GM23338 (cell line): ENCODE data around the gene CDK17. TPM values are rescaled to one million over a fixed set of nuclear protein-coding genes. Genes with fewer than 3 reads are reported as not detected.

Experiments used
- ATAC-seq: fragments of 200-7000 bp; cut with Tn5 transposase; 3 replicates; pipeline ENCODE4 v1.9.1; 2020
- DNase-seq: peaks from one replicate; pipeline ENCODE4 v3.0.0-alpha.2; 2015; ENCODE audit warnings: low spot score
- H2AFZ ChIP-seq: fragments of 200-600 bp; sonication (generic); 2 replicates; pipeline ENCODE4 v1.8.0; 2016; ENCODE audit warnings: antibody characterized with exemption, mild to moderate bottlenecking, moderate library complexity
- H3F3A ChIP-seq: fragments of 200-600 bp; sonication (generic); replicated peaks from 2 replicates; pipeline ENCODE4 v1.8.0; 2017; ENCODE audit warnings: antibody characterized with exemption, mixed run types, low read depth
- H3K27ac ChIP-seq: fragments of 200-600 bp; sonication (generic); 2 replicates; pipeline ENCODE4 v1.6.1; 2016; ENCODE audit warnings: low read depth
- H3K27me3 ChIP-seq: fragments of 200-600 bp; sonication (generic); 2 replicates; pipeline ENCODE4 v1.8.0; 2016; ENCODE audit warnings: mild to moderate bottlenecking, mixed run types, moderate library complexity; ENCODE audit not compliant: insufficient read depth
- H3K36me3 ChIP-seq: fragments of 200-600 bp; sonication (generic); 2 replicates; pipeline ENCODE4 v1.8.0; 2016; ENCODE audit warnings: mild to moderate bottlenecking; ENCODE audit not compliant: insufficient read depth
- H3K4me1 ChIP-seq: fragments of 200-600 bp; sonication (generic); 2 replicates; pipeline ENCODE4 v1.8.0; 2016; ENCODE audit warnings: mild to moderate bottlenecking, moderate library complexity; ENCODE audit not compliant: insufficient read depth
- H3K4me2 ChIP-seq: fragments of 200-600 bp; sonication (generic); 2 replicates; pipeline ENCODE4 v1.7.1; 2017; ENCODE audit warnings: mixed run types
- H3K4me3 ChIP-seq: fragments of 200-600 bp; sonication (generic); 2 replicates; pipeline ENCODE4 v1.6.1; 2016; ENCODE audit warnings: mixed run types
- H3K79me2 ChIP-seq: fragments of 200-600 bp; sonication (generic); replicated peaks from 2 replicates; pipeline ENCODE4 v1.8.0; 2017; ENCODE audit warnings: mild to moderate bottlenecking; ENCODE audit not compliant: insufficient read depth
- H3K9me2 ChIP-seq: fragments of 200-600 bp; sonication (generic); 2 replicates; pipeline ENCODE4 v1.8.0; 2017; ENCODE audit not compliant: insufficient read depth
- H4K20me1 ChIP-seq: fragments of 200-600 bp; sonication (generic); replicated peaks from 2 replicates; pipeline ENCODE4 v1.8.0; 2017; ENCODE audit warnings: mild to moderate bottlenecking; ENCODE audit not compliant: insufficient read depth
- H3K27ac Mint-ChIP-seq: 2 replicates; pipeline ENCODE4 v1.8.0; 2020; ENCODE audit warnings: inconsistent platforms, mild to moderate bottlenecking, moderate library complexity, mixed read lengths
- H3K27me3 Mint-ChIP-seq: 3 replicates; pipeline ENCODE4 v1.8.0; 2022; ENCODE audit warnings: low read depth, mild to moderate bottlenecking, moderate library complexity, mixed read lengths, inconsistent platforms; ENCODE audit not compliant: insufficient read depth, poor library complexity
- H3K36me3 Mint-ChIP-seq: 3 replicates; pipeline ENCODE4 v1.8.0; 2021; ENCODE audit warnings: low read depth, mild to moderate bottlenecking, inconsistent platforms, moderate library complexity, mixed read lengths
- H3K4me1 Mint-ChIP-seq: 3 replicates; pipeline ENCODE4 v1.8.0; 2020; ENCODE audit warnings: mild to moderate bottlenecking, inconsistent platforms, mixed read lengths
- H3K4me3 Mint-ChIP-seq: 3 replicates; pipeline ENCODE4 v1.8.0; 2021; ENCODE audit warnings: moderate library complexity, mild to moderate bottlenecking, inconsistent platforms, mixed read lengths
- H3K9me3 Mint-ChIP-seq: 3 replicates; pipeline ENCODE4 v1.8.0; 2020; ENCODE audit warnings: moderate library complexity, mild to moderate bottlenecking, inconsistent platforms, mixed read lengths
- CREB1 ChIP-seq: fragments of 250-450 bp; sonication (Bioruptor Pico); IDR thresholded peaks from 2 replicates; pipeline ENCODE4 v1.5.0; 2020; ENCODE audit warnings: low read depth, mild to moderate bottlenecking, moderate library complexity
- CTCF ChIP-seq, 2 experiments: fragments of 200-600 bp in 1 of 2; sonication (generic) in 1 of 2; conservative IDR thresholded peaks; 2 replicates each; pipeline versions ENCODE4 v1.5.1 to v1.6.1; 2016 to 2017; ENCODE audit warnings: antibody characterized with exemption in 2 of 2, low read depth in 2 of 2, mild to moderate bottlenecking in 2 of 2, moderate library complexity in 1 of 2
- EZH2 ChIP-seq: fragments of 200-600 bp; sonication (generic); IDR thresholded peaks from one replicate; pipeline ENCODE4 v1.8.0; 2017; ENCODE audit warnings: antibody characterized with exemption, mild to moderate bottlenecking, low read depth; ENCODE audit not compliant: unreplicated experiment
- EZH2phosphoT487 ChIP-seq: fragments of 200-600 bp; sonication (generic); IDR thresholded peaks from one replicate; pipeline ENCODE4 v1.8.1; 2018; ENCODE audit warnings: antibody characterized with exemption; ENCODE audit not compliant: unreplicated experiment
- JUNB ChIP-seq: IDR thresholded peaks from one replicate; pipeline ENCODE4 v1.6.1; 2016; ENCODE audit warnings: antibody characterized with exemption; ENCODE audit not compliant: unreplicated experiment
- NANOG ChIP-seq: IDR thresholded peaks from 2 replicates; pipeline ENCODE4 v1.6.1; 2016; ENCODE audit warnings: antibody characterized with exemption, borderline replicate concordance
- POLR2AphosphoS5 ChIP-seq: IDR thresholded peaks from 2 replicates; pipeline ENCODE4 v1.6.1; 2016; ENCODE audit warnings: antibody characterized with exemption, low read depth
- REST ChIP-seq: IDR thresholded peaks from one replicate; pipeline ENCODE4 v1.6.1; 2018; ENCODE audit warnings: antibody characterized with exemption; ENCODE audit not compliant: unreplicated experiment
- STAT1 ChIP-seq: IDR thresholded peaks from one replicate; pipeline ENCODE4 v1.6.1; 2016; ENCODE audit warnings: antibody characterized with exemption; ENCODE audit not compliant: unreplicated experiment
- ZNF114 ChIP-seq: fragments of 250-450 bp; sonication (Bioruptor Pico); IDR thresholded peaks from 2 replicates; pipeline ENCODE4 v1.5.0; 2020; ENCODE audit warnings: mild to moderate bottlenecking, moderate library complexity
- ZNF331 ChIP-seq: fragments of 250-450 bp; sonication (Bioruptor Pico); IDR thresholded peaks from 2 replicates; pipeline ENCODE4 v1.5.0; 2020; ENCODE audit warnings: low read depth, mild to moderate bottlenecking, moderate library complexity
- ZNF462 ChIP-seq: fragments of 250-450 bp; sonication (Bioruptor Pico); IDR thresholded peaks from 2 replicates; pipeline ENCODE4 v1.5.0; 2020; ENCODE audit warnings: mild to moderate bottlenecking, moderate library complexity
- polyA plus RNA-seq: library from polyadenylated mRNA; unstranded; fragments of >200 nt; fragmentation: Nextera tagmentation; extraction: Ambion mirVana; gene quantifications from 2 replicates; pipeline ENCODE4 v1.2.1, GENCODE V29; 2016
- total RNA-seq: library from RNA; depleted of rRNA; stranded (reverse); fragments of >200 nt; shearing (Covaris generic); gene quantifications from 2 replicates; pipeline ENCODE4 v1.2.3, GENCODE V29; 2014
- TF ChIP-seq, protein P1 (sequence below): IDR thresholded peaks from 2 replicates; pipeline ENCODE4 v1.6.1; 2016; ENCODE audit warnings: antibody characterized with exemption

The CDK17 gene
- total and polyA plus RNA-seq, 2 experiments from 2014 or later = 7.6 to 34.2 TPM

DNA sequence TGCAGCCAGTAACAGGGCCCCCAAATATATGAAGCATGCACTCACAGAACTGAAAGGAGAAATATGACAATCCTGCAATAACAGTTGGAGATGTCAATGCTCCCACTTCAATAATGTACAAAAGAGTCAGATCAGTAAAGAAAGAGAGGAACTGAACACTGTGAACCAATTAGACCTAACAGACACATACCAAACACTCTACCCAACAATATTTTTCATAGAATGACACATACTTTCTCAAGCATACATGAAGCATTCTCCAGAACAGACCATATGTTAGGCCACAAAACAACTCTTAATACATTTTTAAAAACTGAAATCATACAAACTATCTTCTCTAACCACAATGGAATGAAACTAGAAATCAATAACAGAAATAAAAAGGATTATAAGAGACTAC lies 125.9 kb downstream of the CDK17 start:
- Mint-ChIP-seq H3K4me3 (no peak overlapping the region), H3K4me1 (no peaks in the 10 kb centered on the region), H3K36me3 (no peaks in the 10 kb centered on the region; the same call in 1 of the 3 replicates), H3K27ac (no peak overlapping the region), H3K9me3 (no peaks in the 10 kb centered on the region), H3K27me3 (no peaks in the 10 kb centered on the region)
- Histone ChIP-seq H4K20me1 (no peaks in the 10 kb centered on the region), H3K79me2 (no peaks in the 10 kb centered on the region), H3F3A (no peaks in the 10 kb centered on the region), H3K4me2 (no peak overlapping the region), H3K9me2 (no peaks in the 10 kb centered on the region), H3K27me3 (no peaks in the 10 kb centered on the region), H3K4me1 (no peaks in the 10 kb centered on the region), H3K36me3 (no peaks in the 10 kb centered on the region), H2AFZ (no peak overlapping the region), H3K27ac (no peak overlapping the region), H3K4me3 (no peak overlapping the region)
- TF ChIP-seq JUNB = no peak
- no peak for TF ChIP-seq REST
- TF ChIP-seq NANOG = no peak
- TF ChIP-seq ZNF331 = no peak
- TF ChIP-seq EZH2 = no peak
- TF ChIP-seq, protein P1, sequence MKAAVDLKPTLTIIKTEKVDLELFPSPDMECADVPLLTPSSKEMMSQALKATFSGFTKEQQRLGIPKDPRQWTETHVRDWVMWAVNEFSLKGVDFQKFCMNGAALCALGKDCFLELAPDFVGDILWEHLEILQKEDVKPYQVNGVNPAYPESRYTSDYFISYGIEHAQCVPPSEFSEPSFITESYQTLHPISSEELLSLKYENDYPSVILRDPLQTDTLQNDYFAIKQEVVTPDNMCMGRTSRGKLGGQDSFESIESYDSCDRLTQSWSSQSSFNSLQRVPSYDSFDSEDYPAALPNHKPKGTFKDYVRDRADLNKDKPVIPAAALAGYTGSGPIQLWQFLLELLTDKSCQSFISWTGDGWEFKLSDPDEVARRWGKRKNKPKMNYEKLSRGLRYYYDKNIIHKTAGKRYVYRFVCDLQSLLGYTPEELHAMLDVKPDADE = no peak
- TF ChIP-seq ZNF462 = no peak
- TF ChIP-seq STAT1 = no peak
- no peak for TF ChIP-seq ZNF114
- TF ChIP-seq POLR2AphosphoS5 = no peak
- TF ChIP-seq EZH2phosphoT487 = no peak
- TF ChIP-seq CTCF (conservative IDR thresholded peaks at IDR 0.05; ENCODE audit: low read depth in 2 of 2) = no peak
- no peak for TF ChIP-seq CREB1 (CRISPR knock-in tag)
- no peak for DNase-seq
- ATAC-seq = no peak
